NCI-H524 (cell line): Measurements from ENCODE around the gene SLC22A15.

ENCODE experiments used
- DNase-seq, 2 experiments: peaks; one replicate each; lab custom pipeline; 2025; lab: John Stamatoyannopoulos, UW

SLC22A15 gene

GRCh38 chr1:116104667-116105066 lies 128.4 kb downstream of the SLC22A15 start:
- no peak for DNase-seq

- DNase-seq, result no peak
Measured at GRCh38 chr1:116105996-116106395, 129.7 kb downstream of the SLC22A15 start.

- no peak for DNase-seq
Measured at GRCh38 chr1:116106646-116107045, 130.3 kb downstream of the SLC22A15 start.

GRCh38 chr1:116107371-116107770 lies 131.1 kb downstream of the SLC22A15 start:
- DNase-seq, result no peak

GRCh38 chr1:116110567-116111523 lies 134.5 kb downstream of the SLC22A15 start, which contains the start of gene MAB21L3:
MAB21L3 (plus strand) TSS chr1:116111399; CDS start chr1:116112616, 1,217 bp downstream.
- no peak for DNase-seq

- no peak for DNase-seq
Measured at GRCh38 chr1:116111524-116112021, 135.3 kb downstream of the SLC22A15 start.

GRCh38 chr1:116112388-116113140 lies 136.3 kb downstream of the SLC22A15 start:
- no peak for DNase-seq

- no peak for DNase-seq
Measured at GRCh38 chr1:116113615-116114014, 137.3 kb downstream of the SLC22A15 start.

GRCh38 chr1:116115476-116116439 lies 139.4 kb downstream of the SLC22A15 start:
- DNase-seq, result no peak

GRCh38 chr1:116118471-116118870 lies 142.2 kb downstream of the SLC22A15 start:
- DNase-seq, result no peak
